OCI-LY3 (cell line): ENCODE results near the gene ETNK2.

ENCODE experiments used
- EZH2phosphoT487 ChIP-seq: fragments of 200-600 bp; shearing (Covaris generic); IDR thresholded peaks from 2 replicates; pipeline ENCODE4 v1.6.1; 2018; ENCODE audit warnings: antibody characterized with exemption, mixed run types, low read depth
- TF ChIP-seq, protein P1 (sequence below): fragments of 200-600, 300-600 bp; sonication (generic); IDR thresholded peaks from 2 replicates; pipeline ENCODE4 v1.5.1; 2014; ENCODE audit warnings: antibody characterized with exemption, low read length, low read depth

DNA sequence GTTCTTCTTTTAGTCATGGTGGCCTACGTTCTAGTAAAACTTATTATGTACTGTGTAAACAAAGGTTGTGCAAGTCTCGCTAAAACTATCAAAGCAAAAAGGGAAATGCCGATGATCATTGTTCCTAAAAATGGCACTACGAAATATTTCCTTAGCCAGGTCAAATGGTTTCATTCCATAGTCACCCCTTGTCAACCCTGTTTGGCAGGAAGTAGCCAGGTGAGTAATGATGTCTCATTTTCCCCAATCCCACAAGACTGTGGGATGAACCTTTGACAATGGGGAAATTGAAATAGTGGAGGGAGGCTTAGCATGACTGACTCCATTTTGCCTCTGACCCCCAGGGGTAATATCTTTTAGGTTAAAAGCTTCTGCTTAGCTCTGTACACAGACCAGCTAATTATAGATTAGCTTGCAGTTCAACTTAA lies 19.9 kb upstream of the ETNK2 start:
- TF ChIP-seq, protein P1, sequence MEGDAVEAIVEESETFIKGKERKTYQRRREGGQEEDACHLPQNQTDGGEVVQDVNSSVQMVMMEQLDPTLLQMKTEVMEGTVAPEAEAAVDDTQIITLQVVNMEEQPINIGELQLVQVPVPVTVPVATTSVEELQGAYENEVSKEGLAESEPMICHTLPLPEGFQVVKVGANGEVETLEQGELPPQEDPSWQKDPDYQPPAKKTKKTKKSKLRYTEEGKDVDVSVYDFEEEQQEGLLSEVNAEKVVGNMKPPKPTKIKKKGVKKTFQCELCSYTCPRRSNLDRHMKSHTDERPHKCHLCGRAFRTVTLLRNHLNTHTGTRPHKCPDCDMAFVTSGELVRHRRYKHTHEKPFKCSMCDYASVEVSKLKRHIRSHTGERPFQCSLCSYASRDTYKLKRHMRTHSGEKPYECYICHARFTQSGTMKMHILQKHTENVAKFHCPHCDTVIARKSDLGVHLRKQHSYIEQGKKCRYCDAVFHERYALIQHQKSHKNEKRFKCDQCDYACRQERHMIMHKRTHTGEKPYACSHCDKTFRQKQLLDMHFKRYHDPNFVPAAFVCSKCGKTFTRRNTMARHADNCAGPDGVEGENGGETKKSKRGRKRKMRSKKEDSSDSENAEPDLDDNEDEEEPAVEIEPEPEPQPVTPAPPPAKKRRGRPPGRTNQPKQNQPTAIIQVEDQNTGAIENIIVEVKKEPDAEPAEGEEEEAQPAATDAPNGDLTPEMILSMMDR: no peak
- TF ChIP-seq EZH2phosphoT487: no peak
